ENCODE data around the gene TBC1D1.

Gene TBC1D1

DNA sequence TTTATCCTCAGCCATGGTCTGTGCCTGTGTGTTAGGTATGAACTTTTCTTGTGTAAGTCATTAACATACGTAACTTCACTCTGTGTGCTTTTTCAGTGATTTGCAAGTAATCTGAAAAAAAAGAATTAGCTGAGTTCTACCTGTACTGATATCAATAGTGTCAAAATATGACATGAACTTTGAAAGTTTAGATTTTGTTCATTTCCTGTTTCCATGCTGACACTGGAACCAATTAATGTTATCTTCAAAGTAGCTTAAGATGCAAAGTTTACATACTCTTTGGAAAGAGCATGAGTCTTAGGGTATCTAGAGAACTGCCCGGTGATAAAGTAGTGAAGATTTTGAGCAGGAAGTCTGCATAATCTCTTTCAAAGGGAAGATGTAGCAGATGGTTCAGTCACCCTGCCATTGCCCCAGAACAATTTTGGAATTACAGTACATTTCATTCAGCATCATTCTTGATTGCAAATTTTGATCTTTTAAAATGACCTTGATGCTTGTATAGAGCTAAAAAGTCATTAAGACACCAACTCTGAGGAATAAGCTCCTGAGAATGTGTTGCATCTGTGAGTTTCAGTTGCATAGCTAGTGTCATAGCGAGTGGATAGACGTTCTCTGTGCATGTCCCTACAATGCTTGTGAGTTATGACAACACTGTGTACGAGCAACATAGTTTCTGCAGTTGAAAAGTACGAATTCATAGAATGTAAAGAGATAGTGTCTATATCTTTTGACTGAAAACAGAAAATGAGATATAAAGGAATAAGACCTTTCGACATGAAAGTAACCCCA lies 199.8 kb downstream of the TBC1D1 start:
- in situ Hi-C loops (cut with MboI; ENCODE audit: low sequenced_read_pairs): no loop called here

DNA sequence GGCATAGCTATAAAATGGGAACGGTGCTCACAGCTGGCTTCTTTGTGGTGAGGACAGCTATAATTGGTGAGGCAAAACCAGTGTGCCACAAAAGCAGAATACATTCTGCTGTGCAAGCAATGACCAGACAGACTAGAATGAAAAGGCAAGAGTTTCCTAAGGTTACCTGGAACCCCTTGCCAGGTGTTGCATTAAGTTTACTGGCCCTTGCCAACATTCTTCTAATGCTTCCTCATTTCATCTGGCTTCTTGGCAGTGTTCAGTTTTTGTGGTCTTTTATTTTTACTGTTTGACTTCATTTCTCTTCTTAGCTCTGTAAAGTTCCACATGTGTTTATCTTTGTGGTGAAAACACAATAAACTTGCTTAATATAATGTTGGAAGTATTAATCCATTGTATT lies 200.8 kb downstream of the TBC1D1 start:
- in situ Hi-C loops (cut with MboI; ENCODE audit: low sequenced_read_pairs): no loop called here

DNA sequence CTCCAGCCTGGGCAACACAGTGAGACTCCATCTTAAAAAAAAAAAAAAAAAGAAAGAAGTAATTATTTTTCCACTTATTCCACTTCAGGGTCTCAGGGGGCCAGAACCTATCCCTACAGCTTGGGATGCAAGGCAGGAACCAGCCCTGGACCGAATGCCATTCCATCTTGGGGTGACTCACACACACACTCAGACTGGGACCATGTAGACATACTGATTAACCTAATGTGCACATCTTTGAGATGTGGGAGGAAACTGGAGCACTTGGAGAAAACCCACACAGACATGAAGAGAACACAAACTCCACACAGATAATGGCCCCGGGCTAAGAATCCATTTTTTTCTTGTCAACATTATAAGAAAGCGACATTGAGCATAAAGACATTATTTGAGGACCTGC lies 201.8 kb downstream of the TBC1D1 start:
- in situ Hi-C loops (cut with MboI; ENCODE audit: low sequenced_read_pairs): no loop called here

DNA sequence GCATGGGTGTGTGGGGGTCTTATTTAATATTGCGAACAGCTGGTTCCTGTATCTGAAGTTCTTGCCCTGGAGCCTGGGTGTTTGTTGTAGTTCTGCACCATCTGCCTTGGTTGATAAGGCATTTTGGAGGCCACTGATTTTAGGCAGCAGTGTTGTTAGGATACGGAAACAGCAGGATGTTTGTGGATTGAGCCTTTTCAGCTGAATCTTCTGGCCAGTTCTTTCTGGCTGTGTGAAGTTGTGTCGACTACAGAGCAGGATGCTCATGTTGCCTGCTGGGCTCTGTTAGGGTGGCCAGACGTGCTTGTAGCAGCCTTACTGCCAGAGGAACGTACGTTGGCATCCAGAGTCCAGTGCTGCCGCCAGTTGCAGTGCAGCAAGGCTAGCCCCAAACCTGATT lies 203.5 kb downstream of the TBC1D1 start:
- in situ Hi-C loops (cut with MboI; ENCODE audit: low sequenced_read_pairs): no loop called here

DNA sequence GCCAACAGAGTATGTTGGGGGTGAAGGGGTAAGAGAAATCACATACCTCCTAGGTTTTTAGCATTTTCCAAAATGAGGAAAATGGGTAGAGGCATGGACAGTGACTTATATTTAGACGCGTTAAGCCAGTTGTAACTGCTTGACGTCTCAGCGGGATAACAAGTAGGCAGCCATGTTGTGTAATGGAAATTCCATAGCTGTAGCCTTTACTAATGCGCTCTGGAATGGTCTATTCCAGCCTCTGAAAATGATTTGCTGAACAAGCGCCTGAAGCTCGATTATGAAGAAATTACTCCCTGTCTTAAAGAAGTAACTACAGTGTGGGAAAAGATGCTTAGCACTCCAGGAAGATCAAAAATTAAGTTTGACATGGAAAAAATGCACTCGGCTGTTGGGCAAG lies 204.8 kb downstream of the TBC1D1 start:
- in situ Hi-C loops (cut with MboI; ENCODE audit: low sequenced_read_pairs): no loop called here

DNA sequence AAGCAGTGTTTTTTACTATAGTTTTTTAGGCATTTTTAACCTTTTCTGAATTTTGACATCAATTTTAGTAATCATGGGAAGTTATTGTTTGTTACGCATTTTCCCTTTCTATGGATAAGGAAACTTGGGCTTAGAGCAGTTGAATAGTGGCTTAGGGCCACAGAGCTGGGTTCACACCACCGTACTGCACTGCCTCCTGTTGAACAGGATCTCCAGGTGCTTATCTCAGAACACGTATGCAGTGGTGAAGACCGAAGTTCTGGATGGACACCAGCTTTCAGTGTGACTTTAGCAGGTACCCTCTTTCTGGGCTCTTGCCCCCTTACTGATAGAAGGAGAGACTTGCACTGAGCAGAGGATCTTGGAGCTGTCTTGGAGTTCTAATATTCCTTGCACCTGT lies 206.9 kb downstream of the TBC1D1 start:
- in situ Hi-C loops (cut with MboI; ENCODE audit: low sequenced_read_pairs): no loop called here

DNA sequence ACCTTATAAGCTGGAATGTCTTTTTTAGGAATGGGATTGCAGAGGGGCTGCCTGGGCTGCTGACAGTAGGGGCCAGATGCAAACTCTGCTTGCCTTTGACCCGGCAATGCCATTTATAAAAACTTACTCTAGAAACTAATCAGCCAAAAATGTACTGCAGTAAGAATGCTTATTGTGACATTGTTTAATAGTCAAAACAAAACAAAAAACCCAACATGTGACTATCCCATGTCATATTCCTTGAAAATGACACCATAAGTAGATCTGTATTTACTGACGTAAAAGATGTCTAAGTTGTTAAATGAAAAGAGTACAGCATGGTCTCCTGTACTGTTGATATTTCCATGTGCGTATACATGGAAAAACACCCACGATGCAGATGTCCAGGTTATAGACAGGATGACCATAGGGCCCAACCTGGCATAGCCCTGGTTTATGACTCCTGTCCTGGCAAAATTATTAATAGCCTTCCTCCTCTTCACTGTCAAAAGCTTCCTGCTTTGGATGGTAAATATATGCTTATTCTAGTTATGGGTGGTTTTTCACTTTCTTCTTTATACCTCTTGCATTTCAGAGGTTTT lies 208.2 kb downstream of the TBC1D1 start:
- in situ Hi-C loops (cut with MboI; ENCODE audit: low sequenced_read_pairs): no loop called here

DNA sequence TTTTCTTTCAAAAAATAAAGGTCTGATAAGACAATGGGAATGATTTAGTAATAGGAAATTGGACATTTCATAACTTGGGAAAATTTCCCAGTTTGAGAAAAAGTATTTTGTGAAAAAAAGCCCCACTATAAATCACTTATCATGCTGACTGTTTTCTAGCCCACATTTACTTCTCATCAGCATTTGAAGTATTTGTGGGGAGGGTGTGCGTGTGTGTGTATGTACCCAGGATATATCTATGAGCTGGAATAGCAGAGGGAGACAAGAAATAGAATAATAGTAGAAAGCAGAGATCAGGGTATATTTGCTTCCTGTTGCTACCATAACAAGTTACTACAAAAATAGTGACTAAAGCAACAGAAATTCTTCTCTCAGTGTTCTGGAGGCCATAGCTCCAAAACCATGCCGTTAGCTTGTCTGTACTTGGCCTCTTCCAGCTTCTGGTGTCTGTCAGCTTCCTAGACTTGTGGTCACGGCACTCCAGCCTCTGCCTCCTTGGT lies 209.1 kb downstream of the TBC1D1 start:
- in situ Hi-C loops (cut with MboI; ENCODE audit: low sequenced_read_pairs): no loop called here

DNA sequence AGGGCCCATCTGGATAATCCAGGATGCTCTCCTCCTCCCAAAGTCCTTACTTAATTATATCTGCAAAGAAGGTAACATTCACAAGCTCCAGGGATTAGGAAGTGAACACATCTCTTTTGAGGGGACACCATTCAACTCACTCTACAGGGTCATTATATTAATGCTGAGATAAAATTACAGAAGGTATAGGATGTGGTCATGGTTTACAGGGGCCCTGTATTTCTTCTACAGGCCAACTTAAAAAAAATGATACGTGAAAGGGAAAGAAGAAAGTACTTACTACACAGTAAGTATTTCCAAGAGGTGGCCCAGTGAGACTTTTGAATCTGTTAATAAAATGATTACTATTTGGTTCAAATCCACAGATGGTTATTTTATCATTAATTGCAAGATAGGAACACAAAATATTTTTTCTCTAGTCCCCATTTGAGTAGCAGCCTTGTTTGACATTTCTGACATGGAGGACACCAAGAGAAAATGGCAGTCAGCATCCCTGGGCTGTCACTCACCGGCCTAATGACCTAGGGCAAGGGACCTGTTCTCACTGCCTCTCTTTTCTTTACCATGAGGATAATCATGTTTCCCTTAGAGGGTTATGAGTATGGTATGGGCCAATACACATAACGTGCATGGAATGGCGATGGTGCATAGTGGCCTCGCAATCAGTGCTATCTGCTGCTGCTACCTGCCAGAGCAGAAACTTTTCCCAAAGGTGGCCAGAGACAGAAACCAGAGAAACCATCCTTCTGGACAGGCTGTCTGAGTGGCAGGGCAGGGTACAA lies 209.8 kb downstream of the TBC1D1 start:
- in situ Hi-C loops (cut with MboI; ENCODE audit: low sequenced_read_pairs): no loop called here

DNA sequence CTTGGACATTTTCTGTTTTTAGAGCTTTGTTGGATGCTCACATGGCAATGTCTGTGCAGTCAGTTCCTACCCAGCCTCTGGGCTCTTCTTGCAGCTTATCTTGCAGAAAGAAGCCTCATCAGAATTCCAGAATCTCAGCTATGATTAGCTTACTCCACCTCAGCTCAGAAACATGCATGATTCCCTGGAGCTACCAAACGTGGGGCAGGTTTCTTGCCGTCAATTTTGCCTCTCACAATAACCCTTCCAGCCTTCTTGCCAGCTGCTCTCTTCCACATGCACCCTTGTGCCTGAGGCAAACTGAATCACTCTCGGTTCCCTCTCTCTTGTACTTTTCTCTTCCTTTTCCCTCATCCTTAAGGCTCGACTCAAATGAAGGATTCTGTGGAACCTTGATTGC lies 210.7 kb downstream of the TBC1D1 start:
- in situ Hi-C loops (cut with MboI; ENCODE audit: low sequenced_read_pairs): no loop called here

DNA sequence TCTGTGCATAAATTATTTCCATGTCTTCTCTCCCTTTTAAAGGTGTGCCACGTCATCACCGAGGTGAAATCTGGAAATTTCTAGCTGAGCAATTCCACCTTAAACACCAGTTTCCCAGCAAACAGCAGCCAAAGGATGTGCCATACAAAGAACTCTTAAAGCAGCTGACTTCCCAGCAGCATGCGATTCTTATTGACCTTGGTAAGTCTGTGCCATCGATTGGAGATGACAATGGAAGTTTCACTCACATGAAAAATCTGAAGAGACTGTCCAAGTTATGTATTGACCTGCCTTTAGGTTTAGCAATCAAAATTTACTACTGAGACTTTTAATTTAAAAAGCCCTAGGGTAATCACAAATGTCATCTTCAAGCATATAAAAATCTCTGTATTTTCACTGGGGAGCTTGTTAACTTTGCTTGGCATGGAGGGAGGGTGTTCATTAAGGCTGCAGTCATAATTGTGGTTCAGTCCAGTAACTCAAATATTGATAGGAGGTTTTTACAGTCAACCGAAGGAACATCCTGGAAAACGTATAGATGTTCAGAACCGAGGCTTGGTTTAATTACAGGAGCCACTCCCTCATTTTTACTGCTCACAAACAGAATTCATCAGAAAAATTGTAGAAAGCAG lies 212.2 kb downstream of the TBC1D1 start:
- in situ Hi-C loops (cut with MboI; ENCODE audit: low sequenced_read_pairs): no loop called here

DNA sequence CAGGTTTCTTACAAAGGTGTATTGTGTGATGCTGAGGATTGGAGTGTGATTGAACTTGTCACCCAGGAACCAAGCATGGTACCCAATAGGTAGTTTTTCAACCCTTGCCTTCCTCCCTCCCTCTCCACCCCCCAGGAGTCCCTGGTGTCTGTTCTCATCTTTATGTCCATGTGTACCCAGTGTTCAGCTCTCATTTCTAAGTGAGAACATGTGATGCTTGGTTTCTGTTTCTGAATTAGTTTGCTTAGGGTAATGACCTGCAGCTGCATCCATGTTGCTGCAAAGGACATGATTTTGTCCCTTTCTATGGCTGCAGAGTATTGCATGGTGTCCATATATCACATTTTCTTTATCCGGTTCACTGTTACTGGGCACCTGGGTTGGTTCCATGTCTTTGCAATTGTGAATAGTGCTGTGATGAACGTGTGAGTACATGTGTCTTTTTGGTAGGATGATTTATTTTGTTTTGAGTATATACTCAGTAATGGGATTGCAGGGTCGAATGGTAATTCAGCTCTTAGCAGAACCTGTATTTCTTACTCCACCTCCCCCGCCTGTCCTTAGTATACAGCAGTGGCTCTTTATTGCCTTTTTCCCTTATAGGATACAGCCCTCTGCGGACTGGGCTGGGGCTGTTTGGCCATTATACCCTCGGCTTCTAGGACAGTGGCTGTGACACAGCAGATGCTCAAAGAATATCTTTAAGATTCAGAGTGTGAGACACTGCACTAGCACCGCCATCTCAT lies 214.8 kb downstream of the TBC1D1 start:
- in situ Hi-C loops (cut with MboI; ENCODE audit: low sequenced_read_pairs): no loop called here

DNA sequence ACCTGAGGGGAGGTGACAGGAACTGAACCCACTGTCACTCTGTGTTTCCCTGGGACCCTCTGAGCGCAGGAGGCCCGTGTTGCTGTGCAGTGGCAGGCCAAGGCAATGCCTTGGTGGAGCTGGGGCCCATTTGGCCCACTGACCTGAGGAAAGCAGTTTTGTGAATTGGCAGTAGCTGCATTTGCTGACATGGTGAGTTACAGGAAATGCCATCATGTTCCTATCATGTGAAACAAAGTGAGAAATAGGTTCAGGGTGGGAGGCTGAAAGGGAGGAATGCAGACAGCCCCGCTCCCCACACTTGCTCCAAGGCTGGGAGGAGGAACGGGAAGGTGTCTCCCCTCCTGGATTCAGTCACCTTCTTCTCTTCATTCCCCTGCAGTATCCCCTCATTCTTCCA lies 215.4 kb downstream of the TBC1D1 start:
- in situ Hi-C loops (cut with MboI; ENCODE audit: low sequenced_read_pairs): no loop called here

DNA sequence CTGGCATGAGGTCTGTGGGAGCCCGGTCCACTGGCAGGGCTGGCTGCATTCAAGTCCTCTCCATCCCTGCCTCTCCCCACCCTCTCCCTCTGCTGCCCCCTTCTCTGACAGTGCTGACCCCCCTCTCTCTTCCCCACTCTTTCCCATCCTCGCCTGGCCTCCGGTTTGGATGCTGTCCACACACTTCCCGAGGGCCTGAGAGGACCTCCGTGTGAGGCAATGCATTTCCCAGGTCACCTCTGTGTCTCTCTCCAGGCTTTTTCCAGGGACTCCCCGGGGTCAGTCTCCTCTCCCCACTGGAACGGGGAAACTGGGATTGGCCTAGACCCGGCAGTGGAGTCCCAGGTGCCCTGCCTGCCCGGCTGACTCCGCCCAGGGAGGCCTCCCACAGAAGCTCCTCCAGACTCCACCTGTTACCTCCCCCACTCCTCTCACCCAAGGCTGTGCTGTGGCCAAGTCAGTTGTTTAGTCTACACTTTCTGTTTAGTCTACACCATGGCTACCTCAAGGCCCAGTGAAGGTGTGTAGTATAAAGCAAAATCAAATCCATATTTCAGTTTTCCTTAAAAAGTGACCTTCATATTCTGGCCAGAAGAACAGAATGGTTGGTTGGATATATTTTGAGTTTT lies 216.1 kb downstream of the TBC1D1 start:
- in situ Hi-C loops (cut with MboI; ENCODE audit: low sequenced_read_pairs): no loop called here

DNA sequence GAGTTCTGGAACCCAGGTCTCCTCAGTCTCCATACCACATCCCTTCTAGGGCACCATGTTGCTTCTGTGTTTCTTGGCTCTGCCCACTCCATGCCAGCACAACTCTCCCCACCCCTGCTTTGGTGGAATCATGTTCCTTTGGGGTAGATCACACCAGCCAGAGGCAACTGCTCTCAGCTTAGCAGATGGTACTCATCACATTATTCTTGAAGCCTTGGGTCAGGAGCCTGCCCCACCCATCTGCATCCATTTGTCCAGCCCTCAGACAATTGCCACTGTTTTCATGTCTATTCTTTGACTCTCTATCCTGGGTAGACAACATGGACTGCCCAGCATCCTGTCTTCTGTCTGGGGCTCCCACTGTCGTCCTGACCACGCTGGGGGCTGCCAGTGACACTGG lies 216.9 kb downstream of the TBC1D1 start:
- in situ Hi-C loops (cut with MboI; ENCODE audit: low sequenced_read_pairs): no loop called here

DNA sequence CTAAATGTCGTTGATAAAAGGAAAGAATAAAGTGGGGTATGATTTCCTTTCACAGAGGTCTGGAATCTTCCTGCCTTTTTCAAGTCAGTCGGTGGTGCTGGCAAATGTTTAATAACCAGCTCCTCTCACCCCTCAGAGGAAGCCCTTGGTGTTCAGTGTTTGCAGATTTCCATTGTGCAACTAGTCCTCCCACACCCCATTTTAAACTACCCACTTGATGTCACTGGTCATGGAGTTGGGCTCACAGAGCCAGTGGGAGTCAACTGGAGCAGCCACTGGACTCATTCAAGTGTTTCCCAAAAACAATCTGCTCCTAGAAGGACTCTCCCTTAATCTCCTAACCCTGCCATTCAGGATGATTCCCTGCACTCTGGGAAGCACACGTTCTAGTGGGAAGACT lies 218.5 kb downstream of the TBC1D1 start:
- in situ Hi-C loops (cut with MboI; ENCODE audit: low sequenced_read_pairs): no loop called here

DNA sequence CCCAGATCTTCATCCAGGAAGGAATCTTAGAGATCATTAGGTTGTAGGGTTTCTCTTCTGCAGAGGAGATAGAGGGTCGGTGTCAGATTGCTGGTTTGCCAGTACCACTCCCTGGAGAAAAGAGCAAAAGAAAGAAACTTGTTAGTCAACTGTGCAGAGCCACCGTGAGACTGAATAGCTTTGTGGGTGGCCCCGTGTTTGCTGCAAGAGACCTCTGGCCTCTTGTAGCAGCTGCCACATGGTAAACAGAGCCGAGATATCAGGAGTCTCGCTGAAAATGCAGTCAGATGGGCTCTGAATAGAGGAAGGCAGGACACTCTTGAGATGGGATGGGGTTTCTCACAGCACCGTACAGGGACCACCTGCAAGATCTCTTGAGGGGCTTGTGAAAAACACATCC lies 219.0 kb downstream of the TBC1D1 start:
- in situ Hi-C loops (cut with MboI; ENCODE audit: low sequenced_read_pairs): no loop called here

DNA sequence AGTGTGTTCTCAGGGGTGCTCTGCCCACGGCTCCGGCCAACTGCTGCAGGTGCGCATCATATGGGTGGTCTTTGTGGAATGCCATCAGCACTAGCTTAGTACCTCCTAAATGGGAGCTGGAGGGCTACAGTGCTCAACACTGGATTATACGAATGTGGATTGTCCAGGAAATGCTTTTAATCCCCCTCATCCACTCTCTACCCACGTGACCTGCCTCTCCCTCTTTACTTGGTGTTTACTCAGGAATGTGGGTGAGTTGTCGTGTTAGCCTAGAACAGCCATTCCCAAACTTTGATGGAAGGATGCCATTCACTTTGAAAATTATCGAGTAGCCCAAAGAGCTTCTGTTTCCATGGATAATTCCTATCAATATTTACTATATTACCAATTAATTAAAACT lies 220.1 kb downstream of the TBC1D1 start:
- in situ Hi-C loops (cut with MboI; ENCODE audit: low sequenced_read_pairs): no loop called here

DNA sequence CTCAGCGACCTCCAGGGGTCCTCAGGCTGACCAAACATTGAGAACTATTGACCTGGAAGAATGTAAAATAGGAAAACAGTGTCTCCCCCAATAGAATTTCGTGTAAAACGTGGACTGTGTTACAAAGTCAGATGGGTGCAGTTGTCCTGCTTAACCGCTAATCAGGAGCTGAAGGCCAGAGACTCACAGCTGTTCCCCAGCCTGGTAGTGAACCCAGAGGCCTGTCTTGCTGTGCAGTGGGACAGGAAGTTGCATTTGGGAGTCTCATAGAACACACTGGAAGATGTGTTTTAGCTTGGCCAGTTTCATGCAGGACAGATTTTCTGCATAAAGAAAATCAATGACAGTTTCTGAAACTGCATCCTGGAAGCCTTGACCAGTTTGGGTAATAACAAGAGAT lies 220.8 kb downstream of the TBC1D1 start:
- in situ Hi-C loops (cut with MboI; ENCODE audit: low sequenced_read_pairs): no loop called here

DNA sequence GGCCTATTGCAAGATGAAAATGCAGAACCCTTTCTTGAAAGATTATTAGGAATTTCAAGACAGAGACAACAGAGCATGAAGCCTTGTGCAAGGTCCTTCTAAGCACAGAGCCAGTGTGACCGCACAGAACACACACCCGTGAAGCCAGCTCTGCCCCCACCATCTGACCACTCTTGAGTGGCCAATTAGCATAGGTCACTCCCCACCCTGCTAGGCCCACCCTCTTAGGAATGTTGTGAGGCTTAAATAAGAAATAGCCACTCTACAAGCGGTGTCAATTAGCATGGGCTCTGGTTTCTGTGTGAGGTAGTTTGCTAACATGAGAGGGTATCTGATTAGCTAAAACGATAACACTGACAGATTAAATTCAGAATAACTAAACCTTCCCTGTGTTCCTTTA lies 222.2 kb downstream of the TBC1D1 start:
- in situ Hi-C loops (cut with MboI; ENCODE audit: low sequenced_read_pairs): no loop called here

All from HL-60/S4 treated with retinoic acid at 250 ng/mL for 4 days and 3 days (cell line).